Thyroid gland (tissue), 4 donors: ENCODE results near the gene LIN28B. TPM values are rescaled to one million over a fixed set of nuclear protein-coding genes. Genes with fewer than 3 reads are reported as not detected.

ENCODE experiments used
- DNase-seq, 2 donors: peaks; one replicate each; pipeline ENCODE4 v3.0.0-alpha.2; 2019
- H3K27ac ChIP-seq, 3 donors: fragments of 200-600 bp; sonication (generic); 1 replicate in 2 of 3; 2 replicates in 1 of 3; pipeline ENCODE4 v1.5.1; 2016 to 2019; ENCODE audit warnings: mild to moderate bottlenecking in 1 of 3, moderate library complexity in 1 of 3
- H3K27me3 ChIP-seq: fragments of 200-600 bp; sonication (generic); one replicate; pipeline ENCODE4 v1.5.1; 2019
- H3K36me3 ChIP-seq, 2 donors: fragments of 200-600 bp; sonication (generic); one replicate each; pipeline ENCODE4 v1.5.1; 2016 to 2019
- H3K4me1 ChIP-seq, 2 donors: fragments of 200-600 bp; sonication (generic); one replicate each; pipeline ENCODE4 v1.5.1; 2017 to 2019
- H3K4me3 ChIP-seq, 3 donors: fragments of 200-600 bp; sonication (generic); replicated peaks in 1 of 3; 1 replicate in 2 of 3; 2 replicates in 1 of 3; pipeline ENCODE4 v1.5.1; 2016; ENCODE audit warnings: mild to moderate bottlenecking in 1 of 3
- H3K9me3 ChIP-seq: fragments of 200-600 bp; sonication (generic); one replicate; pipeline ENCODE4 v1.5.1; 2017
- POLR2A ChIP-seq, 2 donors: fragments of 450-650 bp; IDR thresholded peaks; one replicate each; pipeline ENCODE4 v1.6.1; 2017; ENCODE audit warnings: antibody characterized with exemption in 2 of 2, mild to moderate bottlenecking in 2 of 2, moderate library complexity in 1 of 2
- WGBS, 2 donors: methylation state at CpG; one replicate each; pipeline ENCODE4 v1.1.5; 2017; 5-methylcytosine and 5-hydroxymethylcytosine counted together
- intact Hi-C: fragments of 100-400 bp; cut with DNase I; formaldehyde crosslinking; loops from one replicate; pipeline ENCODE4 v1.15.1; 2023
- total RNA-seq, 4 donors: library from RNA; depleted of rRNA; stranded (reverse); fragments of >200 nt; gene quantifications; one replicate each; pipeline ENCODE4 v1.2.3, GENCODE V29; 2016
- TF ChIP-seq, protein P1 (sequence below), 6 experiments: fragments of 200-600 bp in 3 of 6; fragments of 450-650 bp in 3 of 6; sonication (generic) in 3 of 6; IDR thresholded peaks; one replicate each; pipeline ENCODE4 v1.5.1; 2016 to 2019; ENCODE audit warnings: antibody characterized with exemption in 6 of 6, mild to moderate bottlenecking in 2 of 6, inconsistent platforms in 1 of 6, moderate library complexity in 1 of 6

The LIN28B gene
- total RNA-seq, 4 donors from 2014 or later = 0.24 TPM; not detected in 3

DNA sequence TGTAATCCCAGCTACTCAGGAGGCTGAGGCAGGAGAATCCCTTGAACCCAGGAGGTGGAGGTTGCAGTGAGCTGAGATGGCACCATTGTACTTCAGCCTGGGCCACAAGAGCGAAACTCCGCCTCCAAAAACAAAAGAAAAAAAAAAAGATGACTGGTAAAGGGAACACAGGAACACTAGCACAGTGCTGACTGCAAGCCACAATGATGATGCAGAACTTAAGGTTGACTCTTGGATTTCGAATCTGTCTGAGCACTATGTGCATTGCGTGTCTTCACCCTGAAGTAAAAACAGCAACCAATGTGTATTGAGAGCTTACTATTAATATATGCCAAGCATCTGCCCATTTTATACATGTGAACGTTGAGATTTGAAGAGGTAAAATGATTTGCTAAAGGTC, 27.6 kb upstream of the LIN28B start:
- intact Hi-C loops = no loop called here

DNA sequence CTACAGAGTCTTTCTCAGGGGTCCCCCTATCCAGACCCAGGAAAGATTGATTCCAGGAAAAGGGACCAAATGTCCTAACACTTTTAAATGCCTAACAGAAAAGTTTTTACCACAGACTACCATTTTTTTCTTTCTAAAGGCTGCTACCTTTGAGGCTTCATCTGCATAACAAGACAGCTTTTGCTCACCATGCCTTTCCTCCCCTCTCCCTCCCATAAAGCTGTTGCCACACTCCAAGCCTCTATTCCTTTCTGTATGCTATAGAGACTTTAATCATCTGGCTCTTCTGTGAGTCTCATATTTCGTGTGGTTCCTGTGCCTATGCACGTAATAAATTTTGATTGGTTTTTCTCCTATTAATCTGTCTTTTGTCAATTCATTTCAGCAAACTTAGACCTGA, 26.0 kb upstream of the LIN28B start:
- no peaks in the 10 kb centered on the region for H3K36me3 ChIP-seq
- H3K27me3 ChIP-seq = no peaks in the 10 kb centered on the region
- intact Hi-C loops = no loop called here
- no peaks in the 10 kb centered on the region for H3K9me3 ChIP-seq
- H3K27ac ChIP-seq = no peak overlapping the region
- H3K4me3 ChIP-seq = no peak overlapping the region
- DNase-seq = no peak
- TF ChIP-seq, protein P1, sequence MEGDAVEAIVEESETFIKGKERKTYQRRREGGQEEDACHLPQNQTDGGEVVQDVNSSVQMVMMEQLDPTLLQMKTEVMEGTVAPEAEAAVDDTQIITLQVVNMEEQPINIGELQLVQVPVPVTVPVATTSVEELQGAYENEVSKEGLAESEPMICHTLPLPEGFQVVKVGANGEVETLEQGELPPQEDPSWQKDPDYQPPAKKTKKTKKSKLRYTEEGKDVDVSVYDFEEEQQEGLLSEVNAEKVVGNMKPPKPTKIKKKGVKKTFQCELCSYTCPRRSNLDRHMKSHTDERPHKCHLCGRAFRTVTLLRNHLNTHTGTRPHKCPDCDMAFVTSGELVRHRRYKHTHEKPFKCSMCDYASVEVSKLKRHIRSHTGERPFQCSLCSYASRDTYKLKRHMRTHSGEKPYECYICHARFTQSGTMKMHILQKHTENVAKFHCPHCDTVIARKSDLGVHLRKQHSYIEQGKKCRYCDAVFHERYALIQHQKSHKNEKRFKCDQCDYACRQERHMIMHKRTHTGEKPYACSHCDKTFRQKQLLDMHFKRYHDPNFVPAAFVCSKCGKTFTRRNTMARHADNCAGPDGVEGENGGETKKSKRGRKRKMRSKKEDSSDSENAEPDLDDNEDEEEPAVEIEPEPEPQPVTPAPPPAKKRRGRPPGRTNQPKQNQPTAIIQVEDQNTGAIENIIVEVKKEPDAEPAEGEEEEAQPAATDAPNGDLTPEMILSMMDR (IDR thresholded peaks at IDR 0.05) = no peak
- no peak for TF ChIP-seq POLR2A (IDR thresholded peaks at IDR 0.05)
- no peaks in the 10 kb centered on the region for H3K4me1 ChIP-seq
- whole genome bisulfite sequencing, 2 donors = 75 to 80% methylated on average over 2 of the region's 2 CpGs

More for the DNA sequence above, 27.6 kb upstream of the LIN28B start:
- no peak for TF ChIP-seq POLR2A (IDR thresholded peaks at IDR 0.05)
- TF ChIP-seq, protein P1 (IDR thresholded peaks at IDR 0.05) = no peak
- Histone ChIP-seq H3K4me1 (no peaks in the 10 kb centered on the region), H3K9me3 (no peaks in the 10 kb centered on the region), H3K27ac (no peak overlapping the region), H3K36me3 (no peaks in the 10 kb centered on the region), H3K4me3 (no peak overlapping the region), H3K27me3 (no peaks in the 10 kb centered on the region)
- WGBS, 2 donors = 75 to 96% methylated on average over 5 of the region's 5 CpGs
- DNase-seq = no peak

DNA sequence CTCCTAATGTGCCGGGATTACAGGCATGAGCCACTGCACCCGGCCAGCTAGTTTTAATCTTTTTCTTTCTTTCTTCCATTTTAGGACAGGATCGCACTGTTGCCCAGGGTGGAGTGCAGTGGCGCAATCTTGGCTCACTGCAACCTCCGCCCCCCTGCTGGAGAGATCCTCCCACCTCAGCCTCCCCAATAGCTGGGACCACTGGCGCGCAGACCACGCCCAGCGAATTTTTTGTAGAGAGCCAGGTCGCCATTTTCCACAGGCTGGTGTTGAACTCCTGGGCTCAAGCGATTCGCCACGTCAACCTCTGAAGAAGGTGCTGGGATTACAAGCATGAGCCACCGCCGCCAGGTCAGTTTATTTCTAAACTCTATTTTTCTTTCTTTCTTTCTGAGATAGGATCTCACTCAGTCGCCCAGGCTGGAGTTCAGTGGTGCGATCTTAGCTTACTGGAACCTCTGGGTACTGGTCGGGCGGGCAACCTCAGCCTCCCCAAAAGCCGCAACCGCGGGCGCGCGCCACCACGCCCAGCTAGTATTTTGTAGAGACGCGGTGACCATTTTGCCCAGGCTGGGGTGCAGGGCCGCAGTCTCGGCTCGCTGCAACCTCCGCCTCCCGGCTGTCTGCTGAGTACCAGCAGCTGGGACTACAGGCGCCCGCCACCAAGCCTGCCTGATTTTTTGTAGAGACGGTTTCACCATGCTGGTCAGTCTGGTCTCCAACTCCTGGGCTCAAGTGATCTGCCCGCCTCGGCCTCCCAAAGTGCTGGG, 20.0 kb upstream of the LIN28B start:
- H3K4me3 ChIP-seq = no peak overlapping the region
- H3K36me3 ChIP-seq = no peaks in the 10 kb centered on the region
- H3K9me3 ChIP-seq = no peaks in the 10 kb centered on the region
- WGBS, 2 donors = 94% methylated on average over 38 of the region's 38 CpGs
- H3K27ac ChIP-seq = no peak overlapping the region
- DNase-seq = no peak
- TF ChIP-seq, protein P1 (IDR thresholded peaks at IDR 0.05) = no peak
- TF ChIP-seq POLR2A (IDR thresholded peaks at IDR 0.05) = no peak
- intact Hi-C loops = no loop called here
- peaks cover 0 to 6% of the 10 kb centered on the region in 2 donors for H3K4me1 ChIP-seq
- peaks cover 12% of the 10 kb centered on the region for H3K27me3 ChIP-seq

DNA sequence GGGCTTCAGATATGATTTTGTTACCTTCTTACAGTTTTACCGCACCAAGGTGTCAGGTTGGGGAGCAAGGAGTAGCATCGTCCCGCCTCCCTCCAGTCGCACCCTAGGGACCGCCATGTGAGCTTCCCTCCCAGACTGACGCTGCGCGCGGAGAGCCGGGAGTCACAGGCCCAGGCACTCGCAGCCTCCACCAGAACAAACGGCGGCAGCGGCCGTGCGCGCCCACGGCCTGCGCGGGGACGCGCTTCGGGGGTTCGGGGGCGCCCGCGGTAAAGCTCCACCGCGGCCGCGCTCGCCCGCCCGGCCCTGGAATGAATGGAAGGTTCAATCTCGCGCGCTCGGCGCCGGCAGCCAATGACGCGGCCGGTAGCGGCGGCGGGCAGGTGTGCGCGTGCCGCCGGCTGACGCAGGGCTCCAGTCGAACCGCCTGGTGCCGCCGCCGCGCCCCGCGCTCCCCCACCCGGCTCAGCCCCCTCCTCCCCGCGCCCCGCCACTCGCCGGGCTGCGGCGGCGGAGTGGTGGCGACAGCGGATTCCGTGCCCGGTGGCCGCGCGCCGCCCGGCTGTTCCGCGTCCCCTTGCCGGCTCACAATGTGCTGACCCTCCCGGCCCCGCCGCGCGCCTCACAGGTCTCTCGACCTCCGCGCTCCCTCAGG, 16.5 kb upstream of the LIN28B start:
- intact Hi-C loops = no loop called here
- TF ChIP-seq, protein P1 (IDR thresholded peaks at IDR 0.05) = no peak
- no peak for TF ChIP-seq POLR2A (IDR thresholded peaks at IDR 0.05)
- no peak overlapping the region for H3K4me3 ChIP-seq
- no peak overlapping the region for H3K27ac ChIP-seq
- H3K36me3 ChIP-seq = no peaks in the 10 kb centered on the region
- H3K27me3 ChIP-seq = peaks cover 41% of the 10 kb centered on the region
- no peaks in the 10 kb centered on the region for H3K9me3 ChIP-seq
- WGBS, 2 donors = 23 to 28% methylated on average over 10 to 16 of the region's 88 CpGs
- DNase-seq = no peak
- H3K4me1 ChIP-seq = peaks cover 0 to 6% of the 10 kb centered on the region in 2 donors
